GM18907 (cell line): Measurements from ENCODE around the gene SLC25A47.
"Not testable (repeated sequence)": the region's sequence is repeated elsewhere in the genome, so short reads cannot be mapped to it uniquely, and the experiment has no call there.

Source experiments
- ATAC-seq: cut with Tn5 transposase; IDR thresholded peaks from one replicate; pipeline ENCODE4 v1.9.1; 2021; ENCODE audit warnings: mild to moderate bottlenecking, moderate library complexity; ENCODE audit not compliant: unreplicated experiment

Gene SLC25A47

GRCh38 chr14:100304825-100305323 lies 18.3 kb upstream of the SLC25A47 start:
- no peak for ATAC-seq

GRCh38 chr14:100305324-100306100 lies 17.6 kb upstream of the SLC25A47 start:
- ATAC-seq, result no peak

- ATAC-seq, result peak; percentile 87
These were observed 16.8 kb upstream of the SLC25A47 start, which contains the start of gene SLC25A29 for GRCh38 chr14:100306101-100306997. Gene SLC25A29, minus strand, starts transcription at chr14:100306444. Its CDS starts 212 bp downstream, at chr14:100306232.

GRCh38 chr14:100306998-100307765 lies 16.0 kb upstream of the SLC25A47 start:
- ATAC-seq, result peak; percentile 12

GRCh38 chr14:100307766-100308426 lies 15.2 kb upstream of the SLC25A47 start:
- no peak for ATAC-seq

- not testable (repeated sequence) for ATAC-seq
These were observed 14.7 kb upstream of the SLC25A47 start for GRCh38 chr14:100308427-100308792.

- no peak for ATAC-seq
These were observed 14.0 kb upstream of the SLC25A47 start for GRCh38 chr14:100309028-100309737.

- not testable (repeated sequence) for ATAC-seq
These were observed 10.8 kb upstream of the SLC25A47 start for GRCh38 chr14:100312110-100312876.

GRCh38 chr14:100312877-100313400 lies 10.2 kb upstream of the SLC25A47 start:
- ATAC-seq, result no peak

- no peak for ATAC-seq
These were observed 9.5 kb upstream of the SLC25A47 start for GRCh38 chr14:100313464-100314230.

GRCh38 chr14:100314724-100315123 lies 8.4 kb upstream of the SLC25A47 start:
- no peak for ATAC-seq

GRCh38 chr14:100317389-100317788 lies 5.8 kb upstream of the SLC25A47 start:
- no peak for ATAC-seq

- ATAC-seq, result peak; percentile 87
These were observed 5.0 kb upstream of the SLC25A47 start for GRCh38 chr14:100317912-100318808.

- no peak for ATAC-seq
These were observed 2.8 kb upstream of the SLC25A47 start for GRCh38 chr14:100320157-100320856.

- ATAC-seq, result no peak
These were observed 1.5 kb upstream of the SLC25A47 start for GRCh38 chr14:100321473-100322137.
